ENCODE results near the gene AK8. TPM values are rescaled to one million over a fixed set of nuclear protein-coding genes. Genes with fewer than 3 reads are reported as not detected.

Gene AK8
- total RNA-seq, 1 experiment from 2014 or later, result 2.5 TPM

GRCh38 chr9:132703336-132703735, 174.7 kb downstream of the AK8 start:
- POLR2A ChIA-PET, result no interaction called here

More at GRCh38 chr9:132703336-132703735, 174.7 kb downstream of the AK8 start:
- DNase-seq (ENCODE audit: low read depth, low spot score), result no peak
- H4K20me1 ChIP-seq (ENCODE audit: insufficient read depth), result no peaks in the 10 kb centered on the region
- intact Hi-C loops (cut with micrococcal nuclease), result no loop called here
- no peak for ATAC-seq
- peaks cover under 1 to 1% of the 10 kb centered on the region in 2 experiments; a peak in 2 of 4 replicates for H3K9me3 ChIP-seq (ENCODE audit: control insufficient read depth in 1 of 2, insufficient read depth in 1 of 2, low read depth in 1 of 2, low read length in 2 of 2)
- H3K9ac ChIP-seq (ENCODE audit: low read length), result no peak overlapping the region
- H3K36me3 ChIP-seq (ENCODE audit: control insufficient read depth in 1 of 2, insufficient read depth in 2 of 2, low read length in 2 of 2), result no peaks in the 10 kb centered on the region
- ChIA-PET RAD21 (ENCODE audit: low non-redundant PET in 1 of 2, low total read pairs in 2 of 2, uncharacterized antibody in 2 of 2, unreplicated experiment in 2 of 2) (no interaction called here), CTCF (no interaction called here)
- TF ChIP-seq YY1 (IDR thresholded peaks at IDR 0.05; ENCODE audit: extremely low read depth, insufficient replicate concordance, low read depth, low read length), result no peak
- no peak for TF ChIP-seq REST (IDR thresholded peaks at IDR 0.05; ENCODE audit: low read depth)
- TF ChIP-seq RAD21 (IDR thresholded peaks at IDR 0.05; ENCODE audit: low read depth), result no peak
- no peak for TF ChIP-seq ELF1 (IDR thresholded peaks at IDR 0.05; ENCODE audit: borderline replicate concordance, low read depth)
- H3K4me3 ChIP-seq (replicated peaks in 1 of 2; ENCODE audit: low read depth in 1 of 2, low read length in 2 of 2), result no peak overlapping the region
- BruUV-seq (replicated peaks), result no TSS peak
- H3K9me2 ChIP-seq (ENCODE audit: insufficient read depth), result no peaks in the 10 kb centered on the region
- H3K4me1 ChIP-seq (ENCODE audit: control insufficient read depth in 1 of 2, insufficient read depth in 2 of 2, low read length in 2 of 2), result no peaks in the 10 kb centered on the region
- no peak overlapping the region for H3K27ac ChIP-seq (ENCODE audit: low read depth, low read length)
- H3K79me2 ChIP-seq (ENCODE audit: insufficient read depth, low read length), result no peaks in the 10 kb centered on the region
- no peaks in the 10 kb centered on the region for H3K27me3 ChIP-seq (ENCODE audit: insufficient read depth, low read length)
- no peak overlapping the region for H3K4me2 ChIP-seq (ENCODE audit: low read length)
- no peak overlapping the region for H2AFZ ChIP-seq (ENCODE audit: low read depth, low read length, poor library complexity, severe bottlenecking)
